ENCODE data around the gene RLF.

DNA sequence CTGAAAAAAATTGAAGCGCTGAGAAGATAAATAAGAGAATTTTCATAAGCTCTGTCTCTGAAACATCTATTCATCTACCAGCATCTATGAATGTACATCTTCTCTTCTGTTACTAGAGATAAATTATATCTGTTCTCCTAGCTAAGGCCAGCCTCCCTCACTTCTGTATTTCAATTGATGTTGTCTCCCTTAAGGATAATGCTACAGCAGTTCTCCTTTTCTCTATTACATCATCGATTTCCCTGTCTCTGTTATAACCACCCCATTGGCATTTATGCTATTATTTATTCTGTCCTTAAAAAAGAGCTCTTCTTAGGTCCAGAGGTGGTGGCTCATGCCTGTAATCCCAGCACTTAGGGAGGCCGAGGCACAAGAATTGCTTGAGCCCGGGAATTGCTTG lies 43.7 kb downstream of the RLF start:
- TF ChIP-seq, protein P1, sequence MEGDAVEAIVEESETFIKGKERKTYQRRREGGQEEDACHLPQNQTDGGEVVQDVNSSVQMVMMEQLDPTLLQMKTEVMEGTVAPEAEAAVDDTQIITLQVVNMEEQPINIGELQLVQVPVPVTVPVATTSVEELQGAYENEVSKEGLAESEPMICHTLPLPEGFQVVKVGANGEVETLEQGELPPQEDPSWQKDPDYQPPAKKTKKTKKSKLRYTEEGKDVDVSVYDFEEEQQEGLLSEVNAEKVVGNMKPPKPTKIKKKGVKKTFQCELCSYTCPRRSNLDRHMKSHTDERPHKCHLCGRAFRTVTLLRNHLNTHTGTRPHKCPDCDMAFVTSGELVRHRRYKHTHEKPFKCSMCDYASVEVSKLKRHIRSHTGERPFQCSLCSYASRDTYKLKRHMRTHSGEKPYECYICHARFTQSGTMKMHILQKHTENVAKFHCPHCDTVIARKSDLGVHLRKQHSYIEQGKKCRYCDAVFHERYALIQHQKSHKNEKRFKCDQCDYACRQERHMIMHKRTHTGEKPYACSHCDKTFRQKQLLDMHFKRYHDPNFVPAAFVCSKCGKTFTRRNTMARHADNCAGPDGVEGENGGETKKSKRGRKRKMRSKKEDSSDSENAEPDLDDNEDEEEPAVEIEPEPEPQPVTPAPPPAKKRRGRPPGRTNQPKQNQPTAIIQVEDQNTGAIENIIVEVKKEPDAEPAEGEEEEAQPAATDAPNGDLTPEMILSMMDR (conservative IDR thresholded peaks at IDR 0.05; ENCODE audit: low read depth, low read length): no peak
- no peak for TF ChIP-seq EZH2 (IDR thresholded peaks at IDR 0.05; ENCODE audit: low read length, unreplicated experiment)

All from PC-3 (cell line).